Urothelium cell line (cell line): ENCODE results near the gene HOATZ.

ENCODE experiments used
- DNase-seq: peaks from one replicate; pipeline ENCODE4 v3.0.0; 2011; ENCODE audit warnings: low spot score, mixed read lengths
- FAIRE-seq: peaks from 2 replicates; lab custom pipeline; 2011; peaks lifted over from hg19 to GRCh38; lab: Jason Lieb, UNC

Gene HOATZ

DNA sequence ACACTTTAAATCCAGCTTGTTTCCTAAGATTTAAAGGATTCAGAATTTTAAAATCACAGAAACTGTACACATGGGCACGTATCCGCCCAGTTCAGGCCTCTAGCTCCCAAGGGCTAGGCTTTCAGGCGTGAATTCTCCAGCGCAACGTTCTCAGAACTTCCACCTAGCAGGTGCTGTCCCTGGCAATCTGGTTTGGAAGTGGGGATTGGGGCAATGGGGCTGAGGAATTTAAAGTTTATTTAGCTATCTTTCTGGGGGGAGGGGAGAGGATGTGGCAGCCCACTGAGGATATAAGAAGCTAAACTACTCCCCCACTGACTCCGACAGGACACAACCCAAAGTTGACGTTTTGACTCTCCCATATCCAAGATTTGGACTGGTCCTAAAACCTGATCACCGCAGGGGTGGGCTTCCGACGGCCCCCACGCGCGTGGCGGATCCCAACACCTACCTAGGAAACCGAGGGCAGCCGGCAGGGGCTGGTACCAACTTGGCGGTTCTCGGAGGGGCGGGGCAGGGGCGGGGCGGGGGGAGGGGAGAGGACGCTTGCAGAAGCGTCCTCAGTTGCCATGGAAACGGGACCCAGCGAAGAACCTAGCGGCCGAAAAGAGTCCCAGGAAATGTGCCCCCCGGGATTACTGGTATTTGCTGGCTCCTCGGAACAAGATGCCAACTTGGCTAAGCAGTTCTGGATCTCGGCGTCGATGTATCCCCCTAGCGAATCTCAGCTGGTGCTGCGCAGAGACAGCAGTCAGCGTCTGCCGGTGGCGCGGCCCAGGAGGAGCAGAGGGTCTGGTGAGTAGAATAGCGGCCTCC, at the start of gene HOATZ:
Gene HOATZ (plus strand): TSS at position 563 of the 816 bp plus-strand sequence. CDS start 7 bp downstream, at position 570.
- DNase-seq (no peak), FAIRE-seq (no peak)

DNA sequence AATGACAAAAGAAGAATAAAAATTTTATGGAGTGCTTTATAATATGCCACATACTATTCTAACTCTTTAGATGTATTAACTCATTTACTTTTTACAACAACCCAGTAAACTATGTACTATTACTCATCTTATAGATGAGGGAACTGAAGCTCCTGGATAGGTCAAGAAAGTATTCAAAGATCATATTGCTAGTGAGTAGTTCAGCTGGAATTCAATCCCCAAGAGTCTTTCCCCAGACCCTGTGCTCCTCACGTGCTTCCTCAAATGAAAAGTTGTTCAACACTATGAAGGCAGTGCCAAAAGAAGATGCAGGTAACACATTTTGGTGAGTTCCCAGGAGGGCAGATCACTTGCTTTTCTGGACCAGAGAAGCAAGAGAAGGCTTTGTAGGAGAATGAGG, 49.2 kb upstream of the HOATZ start:
- no peak for DNase-seq
- no peak for FAIRE-seq

GRCh38 chr11:111466615-111467014, 48.0 kb upstream of the HOATZ start:
- FAIRE-seq: no peak

DNA sequence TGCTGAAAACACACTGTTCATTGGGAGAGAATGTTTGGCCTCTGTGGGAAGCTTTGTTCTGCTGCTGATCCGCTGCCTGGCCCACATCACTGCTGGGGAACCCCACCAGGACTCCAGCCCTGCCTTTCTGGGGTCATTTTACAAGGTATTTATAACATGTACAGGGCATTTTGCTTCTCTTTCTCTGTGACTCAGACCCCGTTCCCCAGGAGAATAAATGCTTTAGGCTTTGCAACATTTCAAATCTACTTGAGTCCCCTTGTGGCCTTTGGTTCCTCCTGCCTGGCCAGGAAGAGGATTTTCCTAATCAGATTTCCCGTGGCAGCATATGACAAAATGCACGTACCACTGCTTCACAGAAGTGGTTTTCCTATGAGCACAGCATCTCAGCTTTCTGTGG, 45.4 kb upstream of the HOATZ start:
- DNase-seq (no peak), FAIRE-seq (no peak)

More at GRCh38 chr11:111466615-111467014, 48.0 kb upstream of the HOATZ start:
- no peak for DNase-seq

DNA sequence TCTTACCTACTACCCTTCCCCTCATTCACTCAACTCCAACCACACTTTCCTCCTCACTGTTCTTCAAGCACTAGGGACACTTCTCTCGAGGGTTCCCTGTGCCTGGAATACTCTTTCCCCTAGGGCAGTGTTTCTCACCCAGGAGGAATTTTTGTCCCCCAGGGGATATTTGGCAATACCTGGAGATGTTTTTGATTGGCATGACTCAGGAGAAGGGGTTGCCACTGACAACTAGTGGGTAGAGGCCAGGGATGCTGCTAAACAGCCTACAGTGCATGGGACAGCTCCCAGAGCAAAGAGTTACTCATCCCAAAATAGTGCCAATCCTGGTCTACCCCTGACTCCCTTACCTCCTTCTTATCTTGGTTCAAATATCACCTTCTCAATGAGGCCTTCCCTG, 42.4 kb upstream of the HOATZ start:
- FAIRE-seq (peak; percentile 74), DNase-seq (no peak)

GRCh38 chr11:111474432-111474831, 40.1 kb upstream of the HOATZ start:
- FAIRE-seq (peak; percentile 9), DNase-seq (no peak)

DNA sequence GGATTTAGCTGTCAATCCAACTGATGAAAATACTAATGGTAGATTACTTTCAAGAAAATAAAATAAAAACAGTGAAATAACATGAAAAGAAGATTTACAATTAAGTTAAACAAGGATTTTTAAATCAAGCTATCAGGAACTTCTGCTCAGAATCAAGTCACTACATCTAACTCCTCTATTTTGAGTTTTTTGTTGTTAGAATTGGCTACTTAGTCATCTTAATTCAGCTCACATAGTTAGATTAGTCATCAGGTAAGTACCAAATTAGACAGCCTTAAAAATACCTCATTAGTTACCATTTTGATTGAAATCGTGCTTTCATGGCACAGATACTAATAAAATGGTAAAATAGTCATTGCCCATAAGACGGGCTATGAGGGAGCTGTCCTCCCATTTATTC, 38.2 kb upstream of the HOATZ start:
- DNase-seq (no peak), FAIRE-seq (no peak)

GRCh38 chr11:111476956-111477355, 37.6 kb upstream of the HOATZ start:
- FAIRE-seq (no peak), DNase-seq (no peak)

GRCh38 chr11:111477898-111478297, 36.7 kb upstream of the HOATZ start:
- DNase-seq (no peak), FAIRE-seq (no peak)

DNA sequence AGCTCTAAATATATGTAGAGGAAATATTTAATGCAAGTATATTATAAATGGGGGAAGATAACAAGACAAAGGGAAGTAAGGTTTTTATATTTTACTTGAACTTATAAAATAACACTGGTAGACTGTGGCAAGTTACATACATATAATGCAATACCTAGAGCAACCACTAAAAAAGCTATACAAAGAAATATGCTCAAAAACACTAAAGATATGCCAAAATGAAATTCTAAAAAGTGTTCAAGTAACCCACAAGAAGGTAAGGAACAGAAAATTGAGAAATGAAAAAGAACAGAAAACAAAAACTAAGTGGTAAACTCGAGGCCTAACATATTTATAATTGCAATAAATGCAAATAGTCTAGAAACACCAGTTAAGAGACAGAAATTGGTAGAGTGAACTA, 34.9 kb upstream of the HOATZ start:
- FAIRE-seq (no peak), DNase-seq (no peak)

- no peak for FAIRE-seq
Observed at GRCh38 chr11:111483431-111483830, 31.1 kb upstream of the HOATZ start.

GRCh38 chr11:111490496-111490895, 24.1 kb upstream of the HOATZ start:
- no peak for FAIRE-seq
- no peak for DNase-seq

More at GRCh38 chr11:111483431-111483830, 31.1 kb upstream of the HOATZ start:
- no peak for DNase-seq

- FAIRE-seq (no peak), DNase-seq (no peak)
Observed at GRCh38 chr11:111494040-111494439, 20.5 kb upstream of the HOATZ start.

DNA sequence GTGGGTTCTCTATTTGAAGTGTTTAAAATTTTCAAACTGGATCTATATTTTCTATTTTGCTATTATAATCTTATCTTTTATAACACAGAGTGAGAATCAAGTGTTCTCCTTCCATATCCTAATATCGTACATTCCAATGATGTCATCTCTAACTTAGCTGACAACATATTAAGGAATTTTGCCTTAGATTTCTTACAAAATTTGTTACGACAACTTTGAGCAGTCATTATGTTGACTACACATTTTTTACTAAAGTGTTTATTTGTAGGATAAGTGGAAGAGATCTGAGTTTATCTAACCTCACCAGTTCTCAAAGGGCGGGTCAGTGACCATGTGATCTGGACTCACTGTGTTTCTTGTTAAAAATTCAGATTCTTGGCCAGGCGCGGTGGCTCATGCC, 15.1 kb upstream of the HOATZ start:
- no peak for FAIRE-seq
- DNase-seq: no peak

DNA sequence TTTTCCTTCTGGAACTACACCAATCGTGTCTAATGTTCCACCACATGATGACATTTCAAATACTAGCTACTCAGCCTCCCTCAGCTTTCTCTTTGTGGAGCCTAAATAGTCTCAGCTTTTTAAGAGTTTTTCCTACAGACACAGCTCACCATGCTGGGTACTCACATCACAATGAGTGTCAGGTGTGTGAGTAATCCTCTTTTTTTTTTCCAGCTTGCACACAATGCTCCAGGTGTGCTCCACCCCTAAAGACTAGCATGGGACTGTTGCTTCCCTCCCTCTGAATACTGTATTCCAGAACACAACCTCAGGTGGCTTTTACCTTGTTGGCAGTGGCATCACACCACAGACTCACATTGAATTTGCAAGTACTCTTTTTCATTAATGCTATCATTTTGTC, 14.1 kb upstream of the HOATZ start:
- FAIRE-seq (no peak), DNase-seq (no peak)

DNA sequence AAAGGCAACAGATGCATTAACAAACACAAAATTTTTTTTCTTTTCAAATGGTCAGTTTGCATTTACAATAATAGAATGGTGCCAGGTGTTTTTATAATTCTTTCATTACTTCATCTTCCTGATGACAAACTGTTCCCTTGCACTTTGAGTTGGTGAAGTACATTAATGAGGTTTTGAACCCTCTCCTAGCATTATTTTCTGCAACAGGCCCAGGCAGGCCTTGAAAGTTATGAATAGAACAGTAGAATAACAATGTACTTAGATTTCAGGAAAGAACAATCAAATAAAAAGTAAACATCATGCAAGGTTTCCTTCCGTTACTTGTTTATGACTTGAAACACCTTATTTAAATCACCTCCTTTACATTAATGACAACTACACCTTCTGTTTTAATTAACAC, 12.0 kb upstream of the HOATZ start:
- FAIRE-seq (no peak), DNase-seq (no peak)

GRCh38 chr11:111510311-111510710, 4.3 kb upstream of the HOATZ start:
- no peak for FAIRE-seq
- no peak for DNase-seq

DNA sequence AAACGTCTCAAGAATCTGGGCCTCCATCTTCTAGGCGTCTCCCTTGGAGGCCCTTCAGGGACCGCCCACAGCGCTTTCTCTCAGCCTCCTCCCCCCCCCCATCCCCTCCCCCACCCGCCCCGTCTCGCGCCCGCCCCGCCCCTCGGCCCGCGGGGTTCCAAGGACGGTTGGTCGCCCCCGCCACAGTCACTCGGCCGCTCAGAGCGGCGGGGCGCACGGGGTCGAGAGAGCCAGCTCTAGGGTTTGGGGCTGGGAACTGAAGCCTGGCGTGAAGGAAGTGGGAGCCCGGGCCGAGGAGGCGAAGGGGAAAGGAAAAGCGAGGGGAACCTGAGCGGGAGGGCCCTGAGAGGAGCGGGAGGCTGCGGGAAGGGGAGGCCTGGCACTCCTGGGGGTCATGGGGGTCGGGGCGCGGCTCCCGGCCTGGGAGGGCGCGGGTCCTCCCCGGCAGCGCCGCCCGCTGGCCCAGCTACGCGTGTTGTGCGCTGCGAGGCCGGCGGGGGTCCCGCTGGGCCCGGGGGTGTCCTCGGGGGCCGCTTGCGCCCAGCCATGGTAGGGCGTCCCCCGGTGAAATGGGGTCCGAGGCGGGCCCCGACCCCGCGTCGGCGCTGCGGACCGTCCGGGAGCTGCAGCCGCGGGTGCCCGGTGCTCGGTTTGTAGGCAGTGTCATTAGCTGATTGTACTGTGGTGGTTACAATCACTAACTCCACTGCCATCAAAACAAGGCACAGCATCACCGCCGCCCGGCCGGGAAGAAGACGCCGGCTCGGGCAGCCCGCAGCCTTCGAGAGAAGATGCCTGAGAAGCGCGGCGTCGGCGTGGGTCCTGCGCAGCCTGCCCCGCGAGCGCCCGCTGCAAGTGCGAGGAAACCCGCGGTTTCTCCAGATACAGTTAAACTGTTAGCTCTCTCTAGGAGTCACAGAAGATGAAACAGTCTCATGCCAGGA, 2.0 kb upstream of the HOATZ start, which contains the start of gene BTG4:
Gene BTG4 (minus strand): TSS at position 91 of the 944 bp plus-strand sequence. CDS start 13,610 bp downstream, outside the sequence.
- no peak for FAIRE-seq
- DNase-seq: no peak

GRCh38 chr11:111513240-111513605, 1.4 kb upstream of the HOATZ start:
- no peak for DNase-seq
- peak; percentile 85 for FAIRE-seq

- DNase-seq: no peak
Observed at GRCh38 chr11:111515591-111515990, 1.0 kb downstream of the HOATZ start.

DNA sequence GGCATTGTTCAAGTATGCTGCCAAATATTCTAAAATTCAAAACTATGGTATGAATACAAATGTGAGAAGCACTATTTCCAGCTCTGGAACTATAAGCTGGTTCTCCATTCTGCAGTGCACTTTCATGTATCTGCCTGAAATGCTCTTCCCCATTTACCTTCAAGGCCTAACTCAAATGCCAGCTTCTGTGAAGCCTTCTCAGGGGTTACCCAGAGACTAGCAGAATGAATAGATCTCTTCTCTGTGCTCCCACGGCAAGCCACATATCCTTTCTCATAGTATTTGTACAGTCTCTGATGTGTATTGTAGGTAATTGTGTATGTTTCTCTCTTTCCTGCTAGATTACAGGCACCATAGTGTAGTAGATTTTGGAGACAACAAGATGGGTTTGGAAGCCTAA, 4.1 kb downstream of the HOATZ start:
- no peak for DNase-seq
- FAIRE-seq: peak; percentile 32

More at GRCh38 chr11:111515591-111515990, 1.0 kb downstream of the HOATZ start:
- FAIRE-seq: no peak

- DNase-seq (no peak), FAIRE-seq (no peak)
Observed at GRCh38 chr11:111520560-111520959, 6.0 kb downstream of the HOATZ start.
